ENCODE data around the gene PTPRT. TPM values are rescaled to one million over a fixed set of nuclear protein-coding genes. Genes with fewer than 3 reads are reported as not detected.
A peak's percentile ranks its signal among the peaks of the same experiment; 100 is the strongest.

PTPRT gene
- total and polyA plus RNA-seq, 5 donors: 0.06 to 0.40 (median 0.20) TPM

- H3K27ac ChIP-seq (ENCODE audit: low read length): no peak overlapping the region
Observed at GRCh38 chr20:42429761-42430458, 759.8 kb downstream of the PTPRT start.

GRCh38 chr20:42419814-42420532 lies 769.7 kb downstream of the PTPRT start:
- WGBS: 39% methylated on average over 15 of the region's 15 CpGs

More at GRCh38 chr20:42429761-42430458, 759.8 kb downstream of the PTPRT start:
- H3K27me3 ChIP-seq (ENCODE audit: control insufficient read depth, insufficient read depth): no peaks in the 10 kb centered on the region
- peak; percentile 88 to 92 for ATAC-seq
- intact Hi-C loops (cut with DNase I): no loop called here
- WGBS: 62% methylated on average over 8 of the region's 8 CpGs
- H3K9me3 ChIP-seq (ENCODE audit: control insufficient read depth, low read length): no peaks in the 10 kb centered on the region
- no peaks in the 10 kb centered on the region for H3K4me1 ChIP-seq (ENCODE audit: control insufficient read depth, insufficient read depth, low read length)
- DNase-seq: peak; percentile 67 to 82 (median 73)
- no peak overlapping the region for H3K4me3 ChIP-seq (ENCODE audit: low read length)

GRCh38 chr20:42406826-42407225 lies 782.9 kb downstream of the PTPRT start:
- WGBS: 69% methylated on average over 2 of the region's 2 CpGs
- H3K27me3 ChIP-seq (ENCODE audit: control insufficient read depth, insufficient read depth): no peaks in the 10 kb centered on the region
- intact Hi-C loops (cut with DNase I): no loop called here
- no peak overlapping the region for H3K27ac ChIP-seq (ENCODE audit: low read length)
- DNase-seq (no peak), ATAC-seq (no peak)
- H3K4me3 ChIP-seq (ENCODE audit: low read length): no peak overlapping the region
- no peaks in the 10 kb centered on the region for H3K4me1 ChIP-seq (ENCODE audit: control insufficient read depth, insufficient read depth, low read length)
- H3K9me3 ChIP-seq (ENCODE audit: control insufficient read depth, low read length): no peaks in the 10 kb centered on the region

More at GRCh38 chr20:42419814-42420532, 769.7 kb downstream of the PTPRT start:
- intact Hi-C loops (cut with DNase I): no loop called here
- H3K27ac ChIP-seq (ENCODE audit: low read length): no peak overlapping the region
- DNase-seq (no peak), ATAC-seq (peak in 1 of 2 donors; percentile 44)
- H3K4me1 ChIP-seq (ENCODE audit: control insufficient read depth, insufficient read depth, low read length): no peaks in the 10 kb centered on the region
- no peaks in the 10 kb centered on the region for H3K9me3 ChIP-seq (ENCODE audit: control insufficient read depth, low read length)
- no peaks in the 10 kb centered on the region for H3K27me3 ChIP-seq (ENCODE audit: control insufficient read depth, insufficient read depth)
- no peak overlapping the region for H3K4me3 ChIP-seq (ENCODE audit: low read length)

- H3K27me3 ChIP-seq (ENCODE audit: control insufficient read depth, insufficient read depth): no peaks in the 10 kb centered on the region
- H3K9me3 ChIP-seq (ENCODE audit: control insufficient read depth, low read length): no peaks in the 10 kb centered on the region
- DNase-seq (no peak), ATAC-seq (no peak)
- H3K4me3 ChIP-seq (ENCODE audit: low read length): no peak overlapping the region
- intact Hi-C loops (cut with DNase I): no loop called here
- no peak overlapping the region for H3K27ac ChIP-seq (ENCODE audit: low read length)
- H3K4me1 ChIP-seq (ENCODE audit: control insufficient read depth, insufficient read depth, low read length): peaks cover 2% of the 10 kb centered on the region
- 56% methylated on average over 5 of the region's 5 CpGs for WGBS
Observed at GRCh38 chr20:42402455-42402854, 787.3 kb downstream of the PTPRT start.

- peaks cover 2% of the 10 kb centered on the region for H3K4me1 ChIP-seq (ENCODE audit: control insufficient read depth, insufficient read depth, low read length)
- no peak overlapping the region for H3K4me3 ChIP-seq (ENCODE audit: low read length)
- H3K9me3 ChIP-seq (ENCODE audit: control insufficient read depth, low read length): no peaks in the 10 kb centered on the region
- H3K27ac ChIP-seq (ENCODE audit: low read length): no peak overlapping the region
- ATAC-seq (no peak), DNase-seq (no peak)
- 42% methylated on average over 3 of the region's 3 CpGs for WGBS
- intact Hi-C loops (cut with DNase I): no loop called here
- no peaks in the 10 kb centered on the region for H3K27me3 ChIP-seq (ENCODE audit: control insufficient read depth, insufficient read depth)
Observed at GRCh38 chr20:42401613-42402012, 788.1 kb downstream of the PTPRT start.

GRCh38 chr20:42399802-42400201 lies 789.9 kb downstream of the PTPRT start:
- no peaks in the 10 kb centered on the region for H3K9me3 ChIP-seq (ENCODE audit: control insufficient read depth, low read length)
- peaks cover 2% of the 10 kb centered on the region for H3K4me1 ChIP-seq (ENCODE audit: control insufficient read depth, insufficient read depth, low read length)
- 66% methylated on average over 3 of the region's 3 CpGs for WGBS
- no peaks in the 10 kb centered on the region for H3K27me3 ChIP-seq (ENCODE audit: control insufficient read depth, insufficient read depth)
- DNase-seq (no peak), ATAC-seq (no peak)
- no peak overlapping the region for H3K4me3 ChIP-seq (ENCODE audit: low read length)
- no peak overlapping the region for H3K27ac ChIP-seq (ENCODE audit: low read length)
- intact Hi-C loops (cut with DNase I): no loop called here

- Histone ChIP-seq H3K9me3 (ENCODE audit: control insufficient read depth, low read length) (no peaks in the 10 kb centered on the region), H3K27ac (ENCODE audit: low read length) (no peak overlapping the region), H3K27me3 (ENCODE audit: control insufficient read depth, insufficient read depth) (no peaks in the 10 kb centered on the region), H3K4me1 (ENCODE audit: control insufficient read depth, insufficient read depth, low read length) (no peaks in the 10 kb centered on the region), H3K4me3 (ENCODE audit: low read length) (no peak overlapping the region)
- intact Hi-C loops (cut with DNase I): no loop called here
- WGBS: 32% methylated on average over 2 of the region's 2 CpGs
- ATAC-seq: peak; percentile 80 to 92
- peak in 1 of 3 donors; percentile 51 for DNase-seq
Observed at GRCh38 chr20:42392442-42392841, 797.3 kb downstream of the PTPRT start.

- Histone ChIP-seq H3K27ac (ENCODE audit: low read length) (no peak overlapping the region), H3K4me3 (ENCODE audit: low read length) (no peak overlapping the region), H3K4me1 (ENCODE audit: control insufficient read depth, insufficient read depth, low read length) (no peaks in the 10 kb centered on the region), H3K9me3 (ENCODE audit: control insufficient read depth, low read length) (no peaks in the 10 kb centered on the region), H3K27me3 (ENCODE audit: control insufficient read depth, insufficient read depth) (no peaks in the 10 kb centered on the region)
- WGBS: 78% methylated on average over 3 of the region's 3 CpGs
- intact Hi-C loops (cut with DNase I): no loop called here
- no peak for DNase-seq
- no peak for ATAC-seq
Observed at GRCh38 chr20:42391807-42392206, 797.9 kb downstream of the PTPRT start.

GRCh38 chr20:42380287-42380686 lies 809.4 kb downstream of the PTPRT start:
- intact Hi-C loops (cut with DNase I): no loop called here
- no peaks in the 10 kb centered on the region for H3K4me1 ChIP-seq (ENCODE audit: control insufficient read depth, insufficient read depth, low read length)
- WGBS: 89% methylated on average over 4 of the region's 4 CpGs
- H3K9me3 ChIP-seq (ENCODE audit: control insufficient read depth, low read length): no peaks in the 10 kb centered on the region
- no peak for DNase-seq
- no peak overlapping the region for H3K4me3 ChIP-seq (ENCODE audit: low read length)
- no peak overlapping the region for H3K27ac ChIP-seq (ENCODE audit: low read length)
- no peaks in the 10 kb centered on the region for H3K27me3 ChIP-seq (ENCODE audit: control insufficient read depth, insufficient read depth)
- ATAC-seq: no peak

- no peaks in the 10 kb centered on the region for H3K4me1 ChIP-seq (ENCODE audit: control insufficient read depth, insufficient read depth, low read length)
- no peaks in the 10 kb centered on the region for H3K9me3 ChIP-seq (ENCODE audit: control insufficient read depth, low read length)
- H3K27me3 ChIP-seq (ENCODE audit: control insufficient read depth, insufficient read depth): no peaks in the 10 kb centered on the region
- no peak overlapping the region for H3K4me3 ChIP-seq (ENCODE audit: low read length)
- WGBS: 69% methylated on average over 4 of the region's 4 CpGs
- intact Hi-C loops (cut with DNase I): no loop called here
- ATAC-seq: no peak
- H3K27ac ChIP-seq (ENCODE audit: low read length): no peak overlapping the region
- no peak for DNase-seq
Observed at GRCh38 chr20:42379385-42379784, 810.3 kb downstream of the PTPRT start.

- Histone ChIP-seq H3K27me3 (ENCODE audit: control insufficient read depth, insufficient read depth) (no peaks in the 10 kb centered on the region), H3K27ac (ENCODE audit: low read length) (no peak overlapping the region), H3K4me1 (ENCODE audit: control insufficient read depth, insufficient read depth, low read length) (no peaks in the 10 kb centered on the region), H3K9me3 (ENCODE audit: control insufficient read depth, low read length) (no peaks in the 10 kb centered on the region), H3K4me3 (ENCODE audit: low read length) (no peak overlapping the region)
- no peak for DNase-seq
- no peak for ATAC-seq
- intact Hi-C loops (cut with DNase I): no loop called here
- 57% methylated on average over 3 of the region's 3 CpGs for WGBS
Observed at GRCh38 chr20:42378826-42379225, 810.9 kb downstream of the PTPRT start.
